ENCODE results near the gene C1QL2.

C1QL2 gene

DNA sequence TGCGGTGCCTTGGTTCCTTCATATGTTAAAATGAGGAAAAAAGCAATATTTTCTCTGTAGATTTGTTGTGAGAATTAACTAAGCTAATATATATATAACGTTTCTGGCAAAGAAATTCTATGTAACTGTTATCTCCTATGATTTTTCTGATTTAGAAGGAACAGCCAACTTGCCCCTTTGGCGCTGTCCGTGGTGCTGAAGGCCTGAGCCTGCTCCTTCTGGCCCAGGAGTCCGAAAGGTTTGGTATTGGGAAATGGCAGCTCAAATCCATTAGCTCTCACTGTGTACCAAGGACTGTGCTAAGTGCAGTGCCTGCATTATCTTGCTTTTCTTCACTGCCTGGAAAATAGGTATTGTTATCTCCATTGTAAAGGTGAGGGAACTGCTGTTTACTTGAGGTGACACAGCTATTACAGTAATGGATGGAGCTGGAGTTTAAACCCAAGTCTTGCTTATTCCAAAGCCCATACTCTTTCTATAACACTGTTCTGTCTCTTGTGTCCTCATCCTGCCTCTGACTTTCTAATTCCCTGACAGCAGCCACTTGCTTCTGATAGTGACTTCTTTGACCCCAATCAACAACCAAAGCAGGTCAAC is 52.2 kb downstream of the C1QL2 start:
- H3K4me3 Mint-ChIP-seq = no peak overlapping the region
- H3K27me3 Mint-ChIP-seq = peaks cover 9% of the 10 kb centered on the region
- no peak for ATAC-seq (replicated peaks; ENCODE audit: extremely low read depth, poor library complexity, severe bottlenecking)
- peaks cover 25% of the 10 kb centered on the region for H3K9me3 Mint-ChIP-seq
- no peak for DNase-seq (ENCODE audit: low spot score in 2 of 2)
- H3K27ac Mint-ChIP-seq (ENCODE audit: low read depth) = no peak overlapping the region
- no peaks in the 10 kb centered on the region for H3K36me3 Mint-ChIP-seq (ENCODE audit: insufficient read depth)
- H3K4me1 Mint-ChIP-seq = no peaks in the 10 kb centered on the region

Data from central memory CD8-positive, alpha-beta T cell (primary cell).